ENCODE measurements around the gene GRK2.

GRK2 gene

DNA sequence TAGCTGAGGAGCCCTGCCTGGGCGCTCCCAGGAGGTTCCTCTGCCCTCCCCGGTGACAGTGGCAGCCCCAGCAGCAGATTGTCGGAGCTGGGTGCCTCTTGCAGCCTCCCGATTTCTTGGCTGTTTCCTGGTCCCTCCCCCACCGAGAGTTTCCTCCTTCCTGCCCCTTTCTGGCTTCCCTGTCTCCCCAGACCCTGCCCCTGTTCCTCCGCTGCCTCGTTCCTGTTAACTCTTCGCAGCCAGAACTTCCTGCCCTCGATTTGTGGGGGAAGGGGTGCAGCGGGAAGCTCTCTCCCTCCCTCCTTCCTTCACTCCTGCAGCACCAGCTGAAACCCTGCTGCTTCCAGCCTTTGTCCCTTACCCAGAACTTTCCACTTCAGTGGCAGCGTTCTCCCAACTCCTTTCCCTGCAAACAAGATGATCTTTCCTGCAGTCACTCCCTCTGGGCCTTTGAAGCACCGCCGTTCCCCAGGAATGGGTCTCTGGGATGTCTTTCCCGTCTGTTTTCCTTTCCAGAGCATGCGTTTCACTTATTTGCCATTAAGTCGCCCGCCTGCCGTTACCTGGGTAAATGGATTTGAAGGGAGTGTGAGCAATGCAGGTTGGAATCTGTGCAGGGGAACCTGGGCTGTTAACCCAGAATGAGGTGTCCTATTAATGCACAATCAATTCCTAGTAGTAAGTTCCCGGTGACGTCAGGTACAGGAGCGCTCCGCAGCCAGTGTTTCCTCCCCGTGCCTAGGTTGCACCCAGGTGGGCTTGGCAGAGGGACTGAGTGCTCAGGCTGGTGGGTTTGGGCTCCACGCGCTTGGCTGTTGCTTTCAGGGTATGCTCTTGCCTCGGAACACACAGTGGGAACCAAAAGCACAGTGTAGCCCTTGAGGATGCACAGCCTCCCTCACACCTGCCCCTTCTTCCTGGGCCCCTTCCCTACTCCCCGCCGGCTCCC, 4.3 kb downstream of the GRK2 start:
- DNase-seq (ENCODE audit: low read depth, low spot score): peak; percentile 38

DNA sequence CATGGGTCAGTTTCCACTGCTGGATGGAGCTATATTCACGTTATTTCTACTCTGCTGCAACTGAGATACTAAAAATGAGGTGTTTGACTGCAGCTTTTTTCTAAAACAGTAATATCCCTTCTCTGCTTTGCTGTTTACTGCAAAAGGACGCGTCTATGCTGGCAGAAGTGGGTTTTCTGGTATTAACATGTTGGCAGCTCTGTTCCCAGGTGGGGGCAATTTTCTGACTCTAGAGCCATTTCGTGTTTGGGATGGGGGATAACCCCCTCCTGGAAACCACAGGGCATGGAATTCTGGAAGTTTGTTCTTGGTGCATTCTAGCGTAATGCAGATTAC, 4.9 kb downstream of the GRK2 start:
- no peak for DNase-seq (ENCODE audit: low read depth, low spot score)

DNA sequence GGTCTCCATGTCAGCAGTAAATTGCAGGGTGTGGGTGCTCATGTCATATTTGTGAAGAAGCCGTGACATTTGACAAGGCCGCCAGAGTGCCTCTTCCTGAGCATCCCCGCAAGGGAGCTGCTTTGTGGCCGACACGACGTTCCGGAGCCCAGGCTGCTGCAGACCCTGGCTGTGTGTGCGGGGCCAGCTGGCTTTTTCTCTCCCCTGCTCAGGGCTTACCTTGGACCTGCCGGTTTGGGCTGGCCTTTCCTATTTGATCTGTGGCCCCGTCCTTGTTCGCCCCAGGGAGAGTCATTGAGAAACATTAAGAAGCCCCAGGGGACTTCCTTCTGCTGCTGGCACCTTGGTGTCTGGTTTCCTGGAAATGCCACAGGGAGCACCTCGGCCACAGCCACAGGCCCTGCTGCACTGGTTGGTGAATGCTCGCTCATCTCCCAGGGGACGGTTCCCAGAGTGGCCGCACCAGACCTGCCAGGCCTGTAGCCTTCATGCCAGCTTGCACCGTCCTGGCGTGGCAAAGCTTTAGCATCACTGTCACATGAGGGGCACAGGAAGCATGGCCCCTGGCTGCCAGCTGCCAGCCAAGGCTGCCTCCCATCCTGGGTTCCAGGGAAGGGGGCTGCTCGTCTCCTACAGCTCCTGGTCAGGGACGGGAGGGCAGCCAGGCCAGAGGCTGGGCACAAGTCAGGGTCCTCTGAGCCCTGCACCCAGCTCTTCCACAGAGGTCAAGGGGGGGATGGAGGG, 5.4 kb downstream of the GRK2 start:
- no peak for DNase-seq (ENCODE audit: low read depth, low spot score)

DNA sequence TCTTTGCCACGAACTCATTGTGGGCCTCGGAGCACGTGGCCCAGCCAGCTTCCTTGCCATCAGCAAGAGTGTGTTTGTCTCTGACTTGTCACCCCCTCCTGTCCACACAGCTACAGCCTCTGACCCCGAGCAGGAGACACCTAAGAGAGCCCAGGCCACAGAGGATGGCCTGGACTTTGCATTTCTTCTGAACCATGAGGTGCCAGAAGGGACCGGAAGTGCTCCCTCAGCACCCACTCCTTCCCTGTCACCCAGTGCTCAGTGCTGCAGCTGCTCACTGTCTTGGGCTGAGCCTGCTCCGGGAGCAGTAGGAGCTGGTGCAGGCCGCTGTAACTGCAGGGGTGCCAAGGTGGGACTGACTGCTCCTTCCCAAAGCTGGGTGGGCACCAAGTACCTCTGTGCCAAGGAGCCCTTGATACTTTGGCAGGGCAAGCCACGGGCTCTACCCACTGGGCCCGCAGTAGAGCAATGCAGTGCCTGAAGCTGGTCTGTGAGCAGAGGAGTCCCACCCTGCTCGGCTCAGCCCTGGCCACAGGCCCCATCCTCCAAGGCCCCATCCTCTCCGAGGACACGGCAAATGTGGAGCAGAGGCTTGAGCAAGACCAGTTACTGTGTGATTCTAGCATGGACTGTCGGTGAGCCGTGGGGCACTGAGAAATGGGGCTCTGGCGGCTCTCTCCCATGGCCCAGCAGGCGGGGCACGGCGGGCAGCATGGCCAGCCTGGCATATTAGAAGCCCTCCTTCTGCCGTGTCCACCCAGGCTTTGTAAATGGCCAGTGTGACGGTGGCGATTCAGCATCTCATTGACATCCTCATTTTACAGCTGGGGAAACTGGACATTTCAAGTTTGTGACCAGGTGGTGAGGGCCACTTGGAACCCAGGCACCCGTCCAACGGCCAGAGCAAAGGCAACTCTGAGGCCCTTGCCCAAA, 6.3 kb downstream of the GRK2 start:
- DNase-seq (ENCODE audit: low read depth, low spot score): no peak

DNA sequence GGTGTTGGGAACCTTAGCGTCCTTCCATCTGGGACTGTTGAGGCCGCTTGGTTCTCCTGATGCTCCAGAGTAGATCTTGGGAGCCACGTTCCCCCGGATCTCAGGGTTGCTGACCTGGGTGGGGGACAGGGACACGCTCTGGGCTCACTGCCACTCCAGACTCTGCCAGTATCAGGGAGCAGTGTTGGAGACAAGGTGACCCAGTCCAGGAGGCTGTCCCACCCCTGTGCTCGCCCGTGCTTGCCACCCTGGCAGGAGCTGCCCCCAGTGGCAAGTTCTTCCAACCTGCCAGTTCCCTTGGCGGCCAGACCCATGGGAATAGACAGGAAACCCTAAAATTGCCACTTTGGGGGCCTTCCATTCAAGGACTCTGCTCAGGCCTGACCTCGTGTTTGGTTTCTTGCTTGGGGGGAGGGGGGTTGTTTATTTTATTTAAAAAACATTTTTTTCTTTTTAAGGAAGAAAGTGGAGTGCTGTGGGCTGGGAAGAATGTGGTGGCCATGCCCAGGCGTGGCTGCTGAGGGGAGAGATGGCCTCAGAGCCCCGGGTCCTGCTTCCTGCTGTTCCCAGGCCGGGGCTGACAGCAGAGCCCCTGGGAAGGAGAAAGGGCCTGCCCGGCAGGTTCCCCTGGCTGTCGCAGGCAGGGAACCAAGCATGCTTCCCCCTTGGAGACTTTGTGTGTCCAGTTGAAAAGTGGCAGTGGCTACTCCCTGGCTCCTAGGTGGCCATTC, 7.2 kb downstream of the GRK2 start:
- DNase-seq (ENCODE audit: low read depth, low spot score): no peak

DNA sequence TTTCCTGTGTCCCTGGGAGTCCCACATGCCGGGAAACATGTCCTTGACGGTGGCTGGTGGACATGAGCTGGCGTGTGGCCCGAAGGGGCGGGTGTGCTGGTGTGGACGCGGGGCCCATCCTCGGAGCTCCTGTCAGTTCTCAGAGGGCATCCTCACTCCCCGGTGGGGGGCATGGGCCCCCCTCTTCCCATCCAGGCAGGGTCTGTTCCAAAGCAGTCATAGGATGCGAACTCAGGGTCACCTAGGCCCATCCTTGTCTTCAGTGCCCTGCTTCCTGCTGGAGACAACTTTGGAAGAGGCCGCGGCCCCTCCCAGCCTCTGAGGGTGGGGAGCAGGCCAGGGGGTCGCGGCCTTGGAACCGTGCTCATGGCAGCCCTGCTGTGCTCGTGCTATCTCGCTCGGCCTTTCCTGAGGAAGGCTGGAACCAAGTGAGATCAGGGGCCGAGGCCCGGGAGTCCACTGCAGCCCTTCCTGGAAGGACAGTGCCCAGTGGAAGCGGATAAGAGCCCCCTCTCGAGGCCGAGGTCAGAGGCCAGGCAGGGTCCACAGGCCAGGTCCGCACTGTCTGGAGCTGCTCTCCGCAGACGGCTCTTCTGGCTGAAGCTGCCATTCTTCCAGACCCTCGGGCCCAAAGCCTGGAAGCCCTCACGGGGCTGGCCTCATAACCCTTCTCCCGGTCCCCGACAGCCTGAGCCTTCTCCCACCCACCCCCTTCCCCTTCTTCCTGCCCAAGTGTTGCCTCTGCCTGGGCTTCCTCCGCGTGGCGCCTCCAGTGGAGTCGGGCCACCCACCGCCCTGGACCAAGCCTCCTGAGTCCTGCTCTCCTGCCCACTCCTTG, 8.7 kb downstream of the GRK2 start:
- no peak for DNase-seq (ENCODE audit: low read depth, low spot score)

DNA sequence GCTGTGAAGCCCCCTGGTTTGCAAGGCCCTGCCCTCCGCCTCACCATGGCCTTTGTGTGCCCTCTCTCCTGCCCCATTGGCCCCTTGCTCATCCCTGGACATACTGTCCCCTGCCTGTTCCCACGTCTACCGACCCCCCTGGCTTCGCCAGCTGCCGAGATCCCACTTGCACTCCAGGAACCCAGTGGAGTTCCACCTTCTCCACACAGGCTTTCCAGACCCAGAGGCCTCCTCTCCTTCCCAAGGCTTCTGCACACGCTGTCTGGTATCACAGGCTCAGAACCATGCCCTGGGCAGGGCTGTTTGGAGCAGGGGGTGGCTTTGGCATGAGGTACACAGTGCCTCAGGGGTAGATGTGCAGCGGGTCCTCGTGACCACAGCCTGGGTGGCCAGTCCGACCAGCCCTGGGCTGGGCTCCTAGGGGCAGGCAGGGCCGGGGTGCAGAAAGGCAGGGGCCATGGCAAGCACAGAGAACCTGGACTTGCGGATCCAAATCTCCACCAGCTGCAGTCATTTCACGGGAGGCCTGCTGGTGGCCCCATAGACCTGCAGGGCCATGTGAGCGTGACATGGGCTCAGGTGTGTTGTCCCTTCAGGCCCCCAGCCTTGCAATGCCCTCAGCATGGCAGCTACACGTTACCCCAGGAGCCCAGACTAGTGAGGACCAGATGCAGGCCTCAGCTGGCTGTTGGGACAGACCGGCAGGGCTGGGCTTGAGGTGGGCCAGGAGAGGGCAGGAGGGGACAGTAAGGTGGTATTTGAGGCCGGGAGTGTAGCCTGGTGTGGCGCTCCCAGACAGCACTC, 9.5 kb downstream of the GRK2 start:
- no peak for DNase-seq (ENCODE audit: low read depth, low spot score)

DNA sequence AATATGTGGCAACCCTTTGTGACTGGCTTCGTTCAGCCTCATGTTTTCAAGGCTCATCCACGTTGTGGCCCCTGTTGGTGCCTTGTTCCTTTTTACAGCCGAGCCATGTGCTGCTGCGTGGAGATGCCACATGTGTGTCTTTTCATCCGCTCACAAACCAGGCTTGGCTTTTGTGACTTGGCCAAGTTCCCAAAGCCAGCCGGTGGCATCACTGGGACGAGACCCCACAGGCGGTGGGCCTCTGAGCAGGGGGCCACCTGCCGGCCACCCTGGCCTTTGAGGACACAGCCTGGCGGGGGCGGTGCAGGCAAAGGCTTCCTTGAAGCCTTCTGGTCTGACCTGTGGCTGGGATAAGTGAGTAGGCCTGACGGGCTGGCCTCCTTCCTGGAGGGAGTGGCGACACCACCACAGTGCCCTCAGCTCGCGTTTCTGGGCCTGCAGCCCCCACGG, 10.5 kb downstream of the GRK2 start:
- DNase-seq (ENCODE audit: low read depth, low spot score): peak; percentile 31

DNA sequence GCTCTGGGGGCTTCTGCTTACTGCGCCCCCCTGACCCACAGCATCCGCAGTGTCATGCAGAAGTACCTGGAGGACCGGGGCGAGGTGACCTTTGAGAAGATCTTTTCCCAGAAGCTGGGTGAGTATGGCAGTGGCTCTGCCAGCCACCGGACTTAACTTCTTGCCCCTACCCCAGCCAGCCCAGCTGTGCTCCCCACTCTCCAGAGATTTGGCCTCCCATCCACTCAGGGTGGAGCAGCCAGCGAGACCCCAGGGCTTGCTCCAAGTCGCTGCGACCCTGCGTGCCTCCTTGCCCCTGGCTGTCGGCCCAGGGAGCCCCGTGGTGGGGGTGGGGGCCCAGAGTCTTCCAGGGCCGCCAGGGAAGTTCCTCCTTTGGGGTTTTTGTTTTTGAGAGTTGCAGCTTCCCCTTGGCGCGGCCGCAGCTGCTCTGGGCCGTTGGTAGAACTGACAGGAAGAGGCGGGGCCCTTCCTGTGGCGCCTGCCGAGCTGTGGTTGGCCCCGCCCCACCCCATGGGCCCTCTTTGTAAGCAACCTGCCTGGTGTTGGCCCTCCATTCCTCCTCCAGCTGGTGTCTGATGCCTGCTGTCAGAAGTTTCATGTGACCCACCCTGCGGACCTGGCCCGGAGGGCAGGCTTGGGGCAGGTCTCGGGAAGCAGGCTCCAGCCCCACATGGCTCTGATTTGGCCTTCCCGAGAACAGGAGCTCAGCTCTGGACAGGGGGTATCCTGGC, 11.1 kb downstream of the GRK2 start:
- DNase-seq (ENCODE audit: low read depth, low spot score): peak; percentile 64

DNA sequence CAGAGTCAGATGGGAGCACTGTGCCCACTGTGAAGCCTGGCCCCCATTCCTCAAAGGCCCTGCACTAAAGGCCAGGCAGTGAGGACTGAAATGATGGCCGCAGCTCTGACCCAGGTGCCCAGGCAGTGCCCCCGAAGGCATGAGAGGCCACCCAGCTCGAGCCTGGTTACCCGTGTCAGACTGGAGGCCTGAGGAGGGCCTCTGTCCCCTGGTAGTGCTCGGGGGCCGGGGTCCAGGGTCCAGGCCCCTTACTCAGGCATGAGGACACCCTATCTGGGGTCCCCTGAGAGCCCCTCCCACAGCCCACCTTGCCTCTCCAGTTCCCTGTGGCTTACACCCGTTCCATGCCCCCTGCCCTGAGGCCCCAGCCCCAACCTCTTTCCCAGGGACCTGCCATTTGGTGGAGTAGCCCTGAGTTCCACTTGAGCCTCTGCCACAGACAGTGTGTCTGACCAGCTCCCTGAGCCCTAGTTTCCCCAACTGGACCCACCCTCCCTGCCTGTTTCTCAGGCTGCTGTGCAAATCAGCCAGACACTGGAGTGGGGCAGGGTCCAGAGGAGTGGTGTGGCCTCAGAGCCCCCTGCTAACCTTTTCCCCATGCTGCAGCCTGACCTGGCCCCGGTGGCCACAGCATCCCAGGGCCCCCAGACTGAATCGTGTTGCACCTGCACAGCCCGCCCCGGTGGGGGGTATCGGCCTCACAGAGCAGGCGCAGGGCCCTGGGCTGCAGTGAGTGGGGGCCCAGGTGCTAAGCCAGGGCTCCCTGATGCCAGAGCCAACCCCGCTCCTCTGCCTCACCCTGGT, 12.1 kb downstream of the GRK2 start:
- DNase-seq (ENCODE audit: low read depth, low spot score): no peak

DNA sequence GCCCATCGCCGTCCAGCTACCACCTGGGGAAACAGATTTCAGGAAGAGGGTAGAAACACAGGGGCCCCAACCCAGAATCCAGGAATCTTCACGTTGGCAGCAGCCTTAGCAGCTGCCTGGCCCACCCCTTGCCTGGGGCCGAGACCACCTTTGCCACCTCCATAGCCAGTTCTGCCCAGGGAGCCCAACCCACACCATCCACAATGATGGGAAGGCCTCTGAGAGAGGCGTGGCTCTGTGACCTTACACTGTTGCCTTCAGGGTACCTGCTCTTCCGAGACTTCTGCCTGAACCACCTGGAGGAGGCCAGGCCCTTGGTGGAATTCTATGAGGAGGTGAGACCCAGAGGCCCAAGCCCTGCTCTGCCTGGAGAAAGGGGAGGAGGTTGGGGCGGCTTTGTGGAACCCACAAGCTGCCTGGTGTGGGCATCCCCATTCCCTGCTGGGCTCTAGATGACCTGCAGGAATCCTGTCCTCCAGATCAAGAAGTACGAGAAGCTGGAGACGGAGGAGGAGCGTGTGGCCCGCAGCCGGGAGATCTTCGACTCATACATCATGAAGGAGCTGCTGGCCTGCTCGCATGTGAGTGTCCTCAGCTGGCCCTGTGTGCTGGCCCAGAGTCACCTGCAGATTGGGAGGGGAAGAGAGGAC, 12.8 kb downstream of the GRK2 start:
- no peak for DNase-seq (ENCODE audit: low read depth, low spot score)

DNA sequence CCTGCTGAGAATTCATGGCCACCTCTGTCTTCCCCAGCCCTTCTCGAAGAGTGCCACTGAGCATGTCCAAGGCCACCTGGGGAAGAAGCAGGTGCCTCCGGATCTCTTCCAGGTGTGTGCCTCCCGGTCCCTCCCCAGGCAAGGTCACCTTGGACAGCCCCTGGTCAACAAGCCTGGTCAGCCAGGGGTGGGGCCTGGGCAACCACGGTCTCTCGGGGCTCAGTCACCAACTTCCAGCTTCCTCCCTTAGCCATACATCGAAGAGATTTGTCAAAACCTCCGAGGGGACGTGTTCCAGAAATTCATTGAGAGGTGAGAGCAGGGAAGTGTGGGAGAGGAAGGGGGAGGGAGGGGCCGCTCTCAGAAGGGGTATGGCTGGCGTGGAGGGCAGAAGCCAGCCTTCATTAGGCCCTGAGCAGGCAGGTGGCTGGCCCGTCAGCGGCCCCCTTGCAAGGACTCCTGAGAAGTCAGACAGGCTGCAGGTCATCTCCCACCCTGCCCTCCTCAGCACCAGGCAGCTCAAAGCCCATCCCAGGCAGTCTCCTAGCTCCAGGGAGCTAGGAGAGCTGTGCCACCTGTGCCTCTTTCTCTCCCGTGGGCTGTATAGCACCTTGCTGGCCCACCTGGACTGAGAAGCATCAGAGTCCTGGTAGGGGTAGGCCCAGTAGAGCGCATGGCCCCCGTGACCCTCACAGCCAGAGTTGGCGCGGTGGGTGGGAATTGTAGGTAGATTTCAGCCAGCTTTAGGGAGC, 13.5 kb downstream of the GRK2 start:
- no peak for DNase-seq (ENCODE audit: low read depth, low spot score)

DNA sequence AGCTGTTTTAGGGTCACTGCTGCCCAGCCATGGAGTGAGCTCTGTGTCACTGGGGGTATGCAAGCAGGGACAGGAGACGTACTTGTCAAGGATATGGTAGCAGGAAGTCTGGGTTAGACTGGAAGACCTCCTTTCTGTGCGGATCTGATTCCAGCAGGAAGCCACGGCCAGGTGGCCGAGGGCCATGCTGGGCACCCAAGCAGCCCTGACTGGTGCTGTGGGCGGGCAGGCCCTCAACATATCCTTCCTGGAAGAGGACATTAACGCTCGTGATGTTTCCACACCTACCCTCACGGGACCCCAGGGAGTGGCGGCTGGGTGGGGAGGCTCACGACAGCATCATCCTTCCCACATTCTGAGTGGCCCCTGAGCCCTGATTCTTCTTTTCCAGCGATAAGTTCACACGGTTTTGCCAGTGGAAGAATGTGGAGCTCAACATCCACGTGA, 14.1 kb downstream of the GRK2 start:
- DNase-seq (ENCODE audit: low read depth, low spot score): no peak

DNA sequence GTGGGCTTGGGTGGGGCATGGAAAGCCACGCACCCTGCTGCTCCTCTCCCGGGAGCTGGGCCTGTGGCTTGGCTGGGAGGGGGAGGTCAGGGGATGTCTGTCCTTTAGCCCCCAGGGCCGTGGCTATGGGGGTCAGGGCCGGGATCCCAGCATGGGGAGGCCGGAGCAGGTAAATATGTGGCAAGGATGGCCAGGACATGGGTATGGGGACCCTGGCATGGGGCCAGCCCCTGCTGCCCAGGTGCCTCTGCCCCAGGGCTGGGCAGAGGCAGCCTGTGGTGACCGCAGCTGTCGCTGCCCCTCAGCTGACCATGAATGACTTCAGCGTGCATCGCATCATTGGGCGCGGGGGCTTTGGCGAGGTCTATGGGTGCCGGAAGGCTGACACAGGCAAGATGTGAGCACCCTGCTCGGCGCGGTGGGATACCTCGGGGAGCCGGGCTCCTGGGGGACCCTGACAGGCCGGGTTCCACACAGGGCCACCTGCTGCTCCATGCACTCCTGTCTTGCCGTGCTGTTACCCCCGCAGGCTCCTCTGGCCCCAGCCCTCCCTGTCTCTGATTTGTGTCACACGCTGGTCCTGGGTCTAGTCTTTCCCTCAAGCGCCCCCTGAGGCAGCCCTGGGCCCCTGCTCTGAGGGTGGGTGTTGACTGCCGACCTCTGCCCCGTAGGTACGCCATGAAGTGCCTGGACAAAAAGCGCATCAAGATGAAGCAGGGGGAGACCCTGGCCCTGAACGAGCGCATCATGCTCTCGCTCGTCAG, 14.7 kb downstream of the GRK2 start:
- DNase-seq (ENCODE audit: low read depth, low spot score): no peak

DNA sequence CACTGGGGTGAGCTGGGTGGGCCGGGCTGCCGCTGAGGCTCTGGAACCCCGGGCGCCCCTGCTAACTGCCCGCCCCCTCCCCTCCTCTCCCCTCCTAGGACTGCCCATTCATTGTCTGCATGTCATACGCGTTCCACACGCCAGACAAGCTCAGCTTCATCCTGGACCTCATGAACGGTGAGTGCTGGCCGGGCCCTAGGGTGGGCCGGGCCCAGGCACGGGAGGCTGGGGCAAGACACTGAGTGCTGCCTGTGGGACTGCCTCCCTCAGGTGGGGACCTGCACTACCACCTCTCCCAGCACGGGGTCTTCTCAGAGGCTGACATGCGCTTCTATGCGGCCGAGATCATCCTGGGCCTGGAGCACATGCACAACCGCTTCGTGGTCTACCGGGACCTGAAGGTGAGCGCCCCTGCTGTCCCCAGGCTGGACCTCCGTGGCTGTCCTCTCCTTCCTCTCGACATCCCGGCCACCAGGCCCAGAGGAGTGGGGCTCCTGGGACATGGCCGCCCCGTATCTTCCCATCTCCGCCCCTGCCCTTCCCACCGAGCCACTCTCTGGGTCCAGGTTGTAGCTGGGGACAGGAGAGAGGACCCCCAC, 15.4 kb downstream of the GRK2 start:
- DNase-seq (ENCODE audit: low read depth, low spot score): no peak
